HUES64 (cell line): ENCODE measurements around the gene IKBKE.

Experiments used
- H3K27ac ChIP-seq: 2 replicates; pipeline ENCODE4 v1.7.0; 2013; ENCODE audit warnings: low read depth, low read length, inconsistent platforms
- H3K27me3 ChIP-seq: 2 replicates; pipeline ENCODE4 v1.6.1; 2013; ENCODE audit warnings: mild to moderate bottlenecking, low read length; ENCODE audit not compliant: insufficient read depth
- H3K36me3 ChIP-seq: 2 replicates; pipeline ENCODE4 v1.6.1; 2013; ENCODE audit warnings: mild to moderate bottlenecking, low read length; ENCODE audit not compliant: insufficient read depth
- H3K4me1 ChIP-seq: 2 replicates; pipeline ENCODE4 v1.6.1; 2013; ENCODE audit warnings: mild to moderate bottlenecking, low read length, moderate library complexity; ENCODE audit not compliant: insufficient read depth
- H3K4me3 ChIP-seq: 2 replicates; pipeline ENCODE4 v1.5.1; 2013; ENCODE audit warnings: mild to moderate bottlenecking, low read length, moderate library complexity
- H3K9ac ChIP-seq: 2 replicates; pipeline ENCODE4 v1.6.1; 2013; ENCODE audit warnings: mild to moderate bottlenecking, low read depth, low read length
- H3K9me3 ChIP-seq: 2 replicates; pipeline ENCODE4 v1.6.1; 2013; ENCODE audit warnings: low read depth, low read length; ENCODE audit not compliant: insufficient read depth
- WGBS: fragments of 150-250, 120-280 bp; methylation state at CpG from one replicate; pipeline ENCODE4 v1.1.7; 2013; ENCODE audit warnings: missing lambda C conversion rate; 5-methylcytosine and 5-hydroxymethylcytosine counted together

The IKBKE gene

DNA sequence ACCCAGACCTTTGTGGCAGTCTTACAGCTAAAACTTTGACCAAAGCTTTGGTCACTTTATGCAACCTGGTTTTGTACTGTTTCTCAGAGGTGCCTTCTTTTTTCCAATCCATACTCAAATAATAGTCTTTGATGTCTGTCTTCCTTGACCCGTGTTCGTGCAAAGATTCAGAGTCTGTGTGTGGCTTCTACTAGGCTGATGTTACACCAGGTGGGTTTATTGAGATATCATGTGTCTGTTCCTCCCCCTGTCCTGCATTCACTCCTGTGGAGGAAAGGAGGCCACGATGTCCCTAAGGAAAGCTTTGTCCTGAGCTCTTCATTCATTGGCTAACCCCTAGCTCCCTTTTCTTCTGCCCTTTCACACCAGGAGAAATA, 15.0 kb upstream of the IKBKE start:
- WGBS: 91% methylated on average over 3 of the region's 3 CpGs
- Histone ChIP-seq H3K9me3 (no peaks in the 10 kb centered on the region), H3K4me1 (peaks cover 11% of the 10 kb centered on the region; the same call in 1 of the 2 replicates), H3K27me3 (no peaks in the 10 kb centered on the region), H3K9ac (no peak overlapping the region), H3K36me3 (peaks cover 48% of the 10 kb centered on the region), H3K27ac (no peak overlapping the region), H3K4me3 (no peak overlapping the region)

DNA sequence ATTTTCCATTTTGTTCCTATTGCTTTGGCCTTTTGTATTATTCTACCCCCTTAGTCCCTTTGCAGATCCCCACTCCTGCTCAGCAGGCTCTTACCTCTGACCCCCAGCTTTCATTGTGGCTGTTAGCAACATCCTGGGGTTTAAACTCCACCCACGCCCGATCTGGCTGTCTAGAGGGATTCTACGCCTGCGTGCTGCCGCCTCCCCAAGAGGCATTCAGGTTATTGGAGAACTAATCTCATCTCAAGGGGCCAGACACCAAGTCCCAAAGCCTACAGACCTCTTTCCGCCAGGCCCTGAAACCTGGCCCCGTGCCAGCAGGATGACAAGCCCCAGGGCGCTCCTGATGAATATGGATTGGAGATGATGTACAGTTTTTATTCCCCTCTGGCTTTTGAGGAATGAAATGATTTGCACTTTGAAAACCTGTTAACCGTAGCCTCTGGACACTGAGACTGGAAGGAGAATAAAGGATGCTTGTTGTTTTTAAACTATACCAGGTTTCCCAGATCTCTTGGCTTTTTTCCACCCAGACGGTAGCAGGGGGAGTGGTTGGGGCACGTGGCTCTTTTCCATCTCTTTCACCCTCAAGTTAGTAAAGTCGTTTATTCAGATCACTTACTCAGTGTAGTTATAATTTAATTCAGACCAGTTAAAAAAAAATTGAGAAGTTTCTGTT, 14.5 kb upstream of the IKBKE start:
- Histone ChIP-seq H3K27ac (no peak overlapping the region), H3K9me3 (no peaks in the 10 kb centered on the region), H3K4me1 (peaks cover 11% of the 10 kb centered on the region; the same call in 1 of the 2 replicates), H3K27me3 (no peaks in the 10 kb centered on the region), H3K9ac (no peak overlapping the region), H3K36me3 (peaks cover 43% of the 10 kb centered on the region), H3K4me3 (no peak overlapping the region)
- 86% methylated on average over 11 of the region's 12 CpGs for WGBS

DNA sequence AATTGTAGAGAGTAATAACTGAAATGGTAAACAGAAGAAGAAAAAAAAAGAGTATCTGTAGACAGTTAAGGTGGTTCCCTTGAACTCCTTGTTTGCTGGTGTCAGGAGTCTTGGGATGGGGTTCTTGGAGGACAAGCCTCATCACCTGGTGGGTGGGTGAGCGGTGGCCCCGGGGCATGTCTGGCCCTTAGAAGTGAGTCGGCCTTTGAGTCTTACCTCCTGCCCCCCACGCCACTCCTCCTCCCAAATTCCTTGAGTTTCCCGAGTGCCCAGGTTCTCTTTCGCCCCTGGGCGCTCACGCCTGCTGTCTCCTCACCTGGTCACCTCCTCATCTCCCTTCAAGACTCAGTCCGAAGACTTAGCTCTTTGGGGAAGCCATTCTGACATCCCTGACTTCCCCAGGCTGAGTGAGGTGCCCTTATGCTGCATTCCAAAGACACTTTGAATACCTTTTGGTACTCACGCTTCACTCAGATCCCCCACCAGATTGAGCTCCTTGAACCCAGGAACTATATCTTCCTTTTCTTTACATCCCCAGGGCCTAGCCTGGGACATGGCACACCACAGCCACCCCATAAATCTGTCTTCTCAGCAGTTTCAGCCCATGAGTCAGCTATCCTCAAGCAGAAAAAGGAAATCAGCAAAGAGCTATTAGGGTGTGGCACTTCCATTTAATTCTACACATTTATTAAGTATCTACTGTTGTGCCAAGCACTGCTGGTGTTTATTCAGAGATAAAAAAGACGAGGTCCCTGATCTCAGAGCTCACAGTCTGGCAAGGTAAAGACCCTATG, 13.5 kb upstream of the IKBKE start:
- Histone ChIP-seq H3K36me3 (peaks cover 42% of the 10 kb centered on the region), H3K4me3 (no peak overlapping the region), H3K9me3 (no peaks in the 10 kb centered on the region), H3K27me3 (no peaks in the 10 kb centered on the region), H3K27ac (no peak overlapping the region), H3K4me1 (peaks cover 11% of the 10 kb centered on the region; the same call in 1 of the 2 replicates), H3K9ac (no peak overlapping the region)
- 90% methylated on average over 11 of the region's 11 CpGs for WGBS

DNA sequence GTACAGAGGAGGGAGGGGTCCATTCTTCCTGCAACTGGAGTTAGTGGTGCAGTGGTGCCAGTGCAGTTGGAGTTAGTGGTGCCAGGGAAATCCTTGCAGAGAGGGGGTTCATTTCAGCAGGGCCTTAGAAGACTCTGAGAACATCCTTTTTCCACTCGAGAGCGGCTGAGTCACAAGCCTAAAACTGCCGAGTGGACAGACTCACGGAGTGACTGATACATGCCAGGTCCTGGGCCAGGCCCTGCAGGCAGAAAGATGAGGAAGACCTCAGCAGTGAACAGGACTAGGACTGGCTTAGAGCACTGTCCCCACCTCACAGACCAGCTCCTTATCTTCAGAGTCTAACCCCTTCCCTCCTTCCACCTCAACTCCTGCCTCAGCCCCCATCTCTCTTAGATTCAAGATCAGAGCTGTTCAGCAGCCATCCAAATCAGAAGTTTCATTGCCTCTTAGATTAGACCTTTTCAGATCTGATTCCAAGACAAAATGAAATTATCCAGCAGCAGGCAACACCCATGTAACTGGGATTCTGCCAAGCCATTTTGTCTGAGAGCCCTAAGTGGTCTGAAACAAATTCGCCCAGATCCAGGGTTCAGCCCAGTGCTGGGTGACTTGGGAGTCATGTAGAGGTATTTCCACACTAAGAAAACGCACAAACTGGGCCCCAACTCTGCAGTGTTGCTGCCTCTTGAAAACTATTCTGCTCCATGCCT, 12.7 kb upstream of the IKBKE start:
- H3K27ac ChIP-seq: no peak overlapping the region
- no peak overlapping the region for H3K9ac ChIP-seq
- peaks cover 37% of the 10 kb centered on the region for H3K36me3 ChIP-seq
- WGBS: 94% methylated on average over 6 of the region's 6 CpGs
- peaks cover 11% of the 10 kb centered on the region; the same call in 1 of the 2 replicates for H3K4me1 ChIP-seq
- no peak overlapping the region for H3K4me3 ChIP-seq
- H3K9me3 ChIP-seq: no peaks in the 10 kb centered on the region
- H3K27me3 ChIP-seq: no peaks in the 10 kb centered on the region

DNA sequence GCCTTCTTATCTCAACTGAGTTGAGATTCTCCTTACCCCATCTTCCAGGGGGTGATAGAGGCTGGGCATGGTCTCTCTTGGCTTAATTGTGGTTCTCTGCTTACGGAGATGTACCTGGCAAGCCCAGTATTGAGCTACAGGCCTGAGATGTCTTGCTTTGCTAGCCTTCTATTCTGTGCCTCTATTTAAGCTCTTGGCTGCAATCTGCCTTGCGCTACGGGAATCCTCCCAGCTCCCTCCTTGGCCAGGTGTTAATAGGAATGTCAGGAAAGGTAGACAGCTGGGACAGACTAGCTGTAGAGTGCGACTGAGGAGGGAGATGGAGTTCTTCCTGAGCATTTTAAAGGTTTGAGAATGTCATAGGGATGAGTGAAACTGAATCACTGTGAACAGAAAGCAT, 10.6 kb upstream of the IKBKE start:
- WGBS: 96% methylated on average over 4 of the region's 4 CpGs
- Histone ChIP-seq H3K27me3 (no peaks in the 10 kb centered on the region), H3K36me3 (peaks cover 41% of the 10 kb centered on the region), H3K9me3 (no peaks in the 10 kb centered on the region), H3K27ac (no peak overlapping the region), H3K4me1 (peaks cover 11% of the 10 kb centered on the region; the same call in 1 of the 2 replicates), H3K4me3 (no peak overlapping the region), H3K9ac (no peak overlapping the region)

DNA sequence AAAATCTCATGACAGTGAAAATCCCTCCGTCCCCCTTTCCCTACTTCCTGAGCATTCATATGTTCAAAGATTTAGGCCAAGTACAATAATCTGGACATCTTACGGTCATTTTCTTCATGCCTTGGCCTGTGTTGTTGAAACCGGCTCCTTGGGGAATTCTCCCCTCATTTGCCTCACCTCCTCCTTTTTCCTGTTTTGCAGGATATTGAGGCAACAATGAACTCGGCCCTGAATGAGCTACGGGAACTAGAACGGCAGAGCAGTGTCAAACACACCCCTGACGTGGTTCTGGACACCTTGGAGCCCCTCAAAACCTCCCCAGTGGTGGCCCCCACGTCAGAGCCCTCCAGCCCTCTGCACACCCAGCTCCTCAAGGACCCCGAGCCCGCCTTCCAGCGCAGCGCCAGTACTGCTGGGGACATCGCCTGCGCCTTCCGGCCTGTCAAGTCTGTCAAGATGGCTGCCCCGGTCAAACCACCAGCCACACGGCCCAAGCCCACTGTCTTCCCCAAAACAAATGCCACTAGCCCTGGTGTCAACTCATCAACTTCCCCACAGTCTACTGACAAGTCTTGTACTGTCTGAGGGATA, 9.3 kb upstream of the IKBKE start:
- Histone ChIP-seq H3K9ac (no peak overlapping the region), H3K27ac (no peak overlapping the region), H3K9me3 (no peaks in the 10 kb centered on the region), H3K4me1 (peaks cover 4% of the 10 kb centered on the region; the same call in 1 of the 2 replicates), H3K27me3 (no peaks in the 10 kb centered on the region), H3K36me3 (peaks cover 41% of the 10 kb centered on the region), H3K4me3 (no peak overlapping the region)
- 91% methylated on average over 17 of the region's 17 CpGs for WGBS

DNA sequence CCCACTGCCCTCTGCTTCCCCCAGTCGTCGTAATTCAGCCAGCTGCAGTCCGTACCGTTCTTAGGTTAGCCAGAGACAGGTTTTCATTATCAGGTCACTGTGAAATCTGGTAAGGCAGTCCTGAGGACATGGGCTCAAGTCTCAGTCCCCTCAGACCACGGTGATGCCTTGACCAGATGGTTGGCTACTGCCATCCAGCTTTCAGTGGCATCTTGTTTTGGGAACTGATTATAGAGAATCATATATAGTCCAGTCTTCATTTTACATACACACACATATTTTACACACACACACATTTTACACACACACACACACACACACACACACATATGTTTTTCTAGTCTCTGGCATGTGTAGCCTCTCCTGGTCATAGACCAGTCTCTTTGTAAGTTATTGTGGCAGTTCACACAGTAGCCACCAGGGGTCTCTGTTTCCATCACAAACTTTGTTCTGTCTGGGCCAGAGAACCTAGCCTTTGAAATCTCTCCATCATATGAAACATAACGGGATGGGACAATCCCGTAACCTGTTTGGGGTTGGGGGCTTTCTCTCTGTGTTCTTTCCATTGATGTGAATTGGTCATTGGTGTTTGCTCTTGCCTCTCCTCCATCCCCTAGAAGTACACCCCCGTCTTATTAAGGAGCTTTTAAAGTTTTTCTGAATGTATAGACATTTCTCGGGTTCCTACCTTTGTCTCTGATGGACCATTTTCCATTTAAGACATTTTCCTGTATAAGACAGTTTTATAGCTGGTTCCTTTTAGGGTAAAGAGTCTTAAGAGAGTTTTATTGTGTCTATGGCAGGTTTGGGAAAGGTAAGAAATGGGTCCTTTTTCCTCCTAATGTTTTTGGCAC, 8.4 kb upstream of the IKBKE start:
- Histone ChIP-seq H3K4me3 (no peak overlapping the region), H3K9me3 (no peaks in the 10 kb centered on the region), H3K36me3 (peaks cover 39% of the 10 kb centered on the region), H3K9ac (no peak overlapping the region), H3K27ac (no peak overlapping the region), H3K4me1 (peaks cover 2% of the 10 kb centered on the region; the same call in 1 of the 2 replicates), H3K27me3 (0 out of 2 replicates have a peak, but pooled peaks cover 2% of the 10 kb centered on the region)
- 72% methylated on average over 6 of the region's 9 CpGs for WGBS

DNA sequence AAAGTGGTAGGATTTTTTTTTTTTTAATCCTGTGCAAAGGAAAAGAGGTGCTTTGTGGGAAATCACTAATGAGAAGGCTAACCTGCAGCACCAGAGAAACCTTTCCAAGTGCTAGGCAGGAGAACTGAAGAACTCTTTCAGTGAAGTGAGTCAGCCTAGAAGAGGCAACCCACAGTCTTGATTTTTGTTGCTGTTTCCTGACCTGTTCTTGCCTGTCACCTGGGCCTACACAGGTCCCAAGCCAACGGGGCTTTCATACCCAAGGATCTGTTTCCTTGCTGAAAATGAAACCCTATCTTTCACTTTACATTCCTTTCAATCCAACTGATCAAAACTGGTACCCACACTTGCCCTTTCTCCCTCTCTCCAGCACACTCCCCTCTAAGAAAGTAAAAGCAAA, 7.1 kb upstream of the IKBKE start:
- Histone ChIP-seq H3K9me3 (no peaks in the 10 kb centered on the region), H3K9ac (no peak overlapping the region), H3K27ac (no peak overlapping the region), H3K36me3 (peaks cover 34% of the 10 kb centered on the region), H3K27me3 (peaks cover 8% of the 10 kb centered on the region; the same call in 1 of the 2 replicates), H3K4me3 (no peak overlapping the region), H3K4me1 (peaks cover 10% of the 10 kb centered on the region; the same call in 1 of the 2 replicates)
- 88% methylated on average over 1 of the region's 1 CpG for WGBS

DNA sequence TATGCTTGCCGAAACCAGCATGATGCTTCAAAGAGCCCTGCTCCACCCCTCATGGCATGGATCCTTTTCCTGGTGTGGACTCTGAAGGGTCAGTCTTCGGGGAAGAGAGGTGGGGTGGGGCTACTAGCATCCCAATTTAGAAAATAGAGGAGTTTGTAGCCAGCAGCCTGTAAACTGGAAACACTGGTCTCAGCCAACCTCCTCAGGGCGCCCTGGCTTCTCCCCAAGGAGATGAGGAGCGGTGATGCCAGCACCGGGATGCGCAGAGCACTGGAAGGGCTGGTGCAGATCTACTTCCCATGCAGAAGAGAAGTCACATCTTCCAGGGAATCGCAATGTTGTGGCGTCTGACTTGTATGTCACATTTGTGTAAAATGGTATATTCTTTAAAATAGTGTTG, 6.4 kb upstream of the IKBKE start:
- 97% methylated on average over 8 of the region's 8 CpGs for WGBS
- no peak overlapping the region for H3K9ac ChIP-seq

DNA sequence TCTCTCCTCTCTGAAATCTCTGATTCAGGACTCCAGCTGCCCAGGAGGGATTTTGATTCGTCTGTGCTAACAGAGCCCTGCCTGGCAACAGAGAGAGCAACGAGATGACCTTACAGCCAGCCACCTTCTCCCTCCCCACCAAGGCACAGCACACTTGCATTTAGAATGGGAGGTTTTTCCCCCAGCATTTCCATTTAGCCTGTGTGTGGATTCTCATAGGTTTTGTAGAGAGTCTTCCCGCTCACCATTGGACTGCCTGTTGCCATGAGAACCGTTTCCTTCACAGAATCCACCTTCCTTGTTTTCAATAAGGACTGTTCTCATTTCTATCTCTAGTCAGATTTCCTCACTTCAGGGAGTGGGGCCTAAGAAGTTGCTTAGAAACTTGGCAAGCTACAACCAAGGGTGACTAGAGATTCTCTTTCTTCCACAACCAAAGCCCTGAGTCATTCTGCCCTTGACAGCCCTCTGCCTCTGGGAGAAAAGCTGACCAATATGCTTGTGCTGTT, 5.8 kb upstream of the IKBKE start:
- Histone ChIP-seq H3K36me3 (peaks cover 21% of the 10 kb centered on the region), H3K27ac (no peak overlapping the region), H3K4me1 (peaks cover 14% of the 10 kb centered on the region), H3K9me3 (no peaks in the 10 kb centered on the region), H3K27me3 (peaks cover 8% of the 10 kb centered on the region; the same call in 1 of the 2 replicates), H3K9ac (no peak overlapping the region), H3K4me3 (no peak overlapping the region)
- WGBS: 80% methylated on average over 4 of the region's 4 CpGs

More for the DNA sequence above, 6.4 kb upstream of the IKBKE start:
- Histone ChIP-seq H3K4me3 (no peak overlapping the region), H3K27ac (no peak overlapping the region), H3K9me3 (no peaks in the 10 kb centered on the region), H3K36me3 (peaks cover 27% of the 10 kb centered on the region), H3K4me1 (peaks cover 10% of the 10 kb centered on the region; the same call in 1 of the 2 replicates), H3K27me3 (peaks cover 8% of the 10 kb centered on the region; the same call in 1 of the 2 replicates)
